Fibroblast of mammary gland (primary cell): ENCODE results near the gene TBC1D5.
A peak's percentile ranks its signal among the peaks of the same experiment; 100 is the strongest.
"Not testable (repeated sequence)": the region's sequence is repeated elsewhere in the genome, so short reads cannot be mapped to it uniquely, and the experiment has no call there.

Experiments used
- DNase-seq: peaks from one replicate; pipeline ENCODE4 v3.0.0-alpha.2; 2010; ENCODE audit warnings: low read depth
- H3K4me3 ChIP-seq: 2 replicates; pipeline ENCODE4 v1.5.1; 2011; ENCODE audit warnings: low read depth, mild to moderate bottlenecking, low read length, moderate library complexity; ENCODE audit not compliant: control insufficient read depth
- CTCF ChIP-seq: conservative IDR thresholded peaks from 2 replicates; pipeline ENCODE4 v1.5.1; 2011; ENCODE audit warnings: low read depth, low read length, inconsistent platforms; ENCODE audit not compliant: control insufficient read depth, insufficient read depth

Gene TBC1D5

GRCh38 chr3:17670749-17671148 lies 71.7 kb downstream of the TBC1D5 start:
- TF ChIP-seq CTCF, result no peak
- no peak for DNase-seq

GRCh38 chr3:17664923-17665322 lies 77.5 kb downstream of the TBC1D5 start:
- no peak overlapping the region for H3K4me3 ChIP-seq
- DNase-seq, result no peak
- TF ChIP-seq CTCF, result no peak

More at GRCh38 chr3:17670749-17671148, 71.7 kb downstream of the TBC1D5 start:
- H3K4me3 ChIP-seq, result no peak overlapping the region

- no peak for TF ChIP-seq CTCF
- no peak for DNase-seq
- no peak overlapping the region for H3K4me3 ChIP-seq
Measured at GRCh38 chr3:17656264-17656663, 86.2 kb downstream of the TBC1D5 start.

GRCh38 chr3:17655743-17656142 lies 86.7 kb downstream of the TBC1D5 start:
- TF ChIP-seq CTCF, result no peak
- no peak overlapping the region for H3K4me3 ChIP-seq

GRCh38 chr3:17649748-17650147 lies 92.7 kb downstream of the TBC1D5 start:
- not testable (repeated sequence) for H3K4me3 ChIP-seq, DNase-seq

More at GRCh38 chr3:17655743-17656142, 86.7 kb downstream of the TBC1D5 start:
- no peak for DNase-seq

GRCh38 chr3:17648630-17649355 lies 93.6 kb downstream of the TBC1D5 start:
- DNase-seq, H3K4me3 ChIP-seq: not testable (repeated sequence)

- H3K4me3 ChIP-seq, result no peak overlapping the region
- TF ChIP-seq CTCF, result peak; percentile 83
- DNase-seq, result peak; percentile 73
Measured at GRCh38 chr3:17645074-17645698, 97.2 kb downstream of the TBC1D5 start.
